ENCODE data around the gene SEC22B.
"Not testable (repeated sequence)": the region's sequence is repeated elsewhere in the genome, so short reads cannot be mapped to it uniquely, and the experiment has no call there.

- TF ChIP-seq CTCF (IDR thresholded peaks at IDR 0.05; ENCODE audit: borderline replicate concordance, extremely low read depth, low read length, poor library complexity, severe bottlenecking); EZH2 (IDR thresholded peaks at IDR 0.05; ENCODE audit: borderline replicate concordance, low read depth, low read length, severe bottlenecking): not testable (repeated sequence)
These were observed 63.2 kb downstream of the SEC22B start for GRCh38 chr1:120113134-120113533.
